HG03159 (cell line): ENCODE results near the gene WDR5B.
A peak's percentile ranks its signal among the peaks of the same experiment; 100 is the strongest.

ENCODE experiments used
- ATAC-seq: cut with Tn5 transposase; IDR thresholded peaks from one replicate; pipeline ENCODE4 v1.9.1; 2021; ENCODE audit warnings: mild to moderate bottlenecking, moderate library complexity; ENCODE audit not compliant: unreplicated experiment

The WDR5B gene

DNA sequence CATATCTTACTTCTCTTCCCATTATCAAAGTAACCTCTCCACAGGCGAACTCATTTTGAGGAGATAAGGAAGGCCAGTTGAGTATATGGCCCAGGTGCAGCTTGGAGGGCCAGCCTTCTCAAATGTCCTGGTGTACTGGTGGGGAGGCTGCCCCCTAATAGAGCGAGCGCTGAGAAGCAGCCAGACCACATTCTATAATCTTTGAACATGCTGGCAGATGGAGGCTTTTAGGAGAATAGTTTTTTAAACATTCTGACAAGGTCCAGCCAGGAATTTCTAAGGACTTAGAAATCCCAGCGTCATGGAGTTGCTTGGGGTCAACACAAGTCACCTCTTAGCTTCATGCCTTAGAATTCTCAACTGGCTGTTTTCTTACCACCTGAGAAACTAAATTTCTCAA is 5.8 kb downstream of the WDR5B start:
- ATAC-seq = no peak

DNA sequence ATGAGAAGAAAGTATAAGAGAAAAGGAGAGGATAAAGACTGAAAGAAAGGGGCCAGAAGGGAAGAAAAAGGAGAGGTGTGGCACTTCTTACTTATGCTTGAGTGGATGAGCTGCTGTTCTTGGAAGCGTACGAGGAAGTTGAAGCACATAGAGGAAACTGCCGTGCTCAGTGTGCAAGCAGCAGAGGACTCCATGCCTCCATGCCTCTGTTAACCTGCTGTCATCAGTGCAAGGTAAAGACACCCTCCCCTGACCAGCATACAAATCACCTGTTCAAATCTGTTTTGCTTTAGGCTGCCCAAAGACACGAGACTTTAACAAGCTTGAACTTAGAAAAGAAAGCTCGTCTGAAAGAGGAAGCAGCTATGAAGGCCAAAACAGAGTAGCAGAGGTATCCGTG is 6.4 kb downstream of the WDR5B start:
- no peak for ATAC-seq

DNA sequence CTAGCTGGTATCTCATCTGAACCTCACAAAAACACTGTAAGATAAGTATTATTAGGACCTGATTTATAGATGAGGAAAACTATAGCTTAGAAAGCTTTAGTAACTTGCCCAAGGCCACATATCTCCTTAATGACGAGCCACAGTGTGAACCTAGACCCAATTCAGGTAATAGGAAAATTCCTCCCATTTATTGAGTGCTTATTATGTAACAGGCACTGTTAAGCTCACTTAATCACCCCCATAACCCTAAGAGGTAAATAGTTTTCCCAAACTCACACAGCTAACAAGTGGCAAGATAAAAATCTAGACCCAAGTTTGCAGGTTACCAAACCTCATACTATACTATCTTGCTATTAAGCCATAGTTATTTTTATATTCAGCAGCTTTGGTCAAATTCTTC is 7.9 kb downstream of the WDR5B start:
- no peak for ATAC-seq

DNA sequence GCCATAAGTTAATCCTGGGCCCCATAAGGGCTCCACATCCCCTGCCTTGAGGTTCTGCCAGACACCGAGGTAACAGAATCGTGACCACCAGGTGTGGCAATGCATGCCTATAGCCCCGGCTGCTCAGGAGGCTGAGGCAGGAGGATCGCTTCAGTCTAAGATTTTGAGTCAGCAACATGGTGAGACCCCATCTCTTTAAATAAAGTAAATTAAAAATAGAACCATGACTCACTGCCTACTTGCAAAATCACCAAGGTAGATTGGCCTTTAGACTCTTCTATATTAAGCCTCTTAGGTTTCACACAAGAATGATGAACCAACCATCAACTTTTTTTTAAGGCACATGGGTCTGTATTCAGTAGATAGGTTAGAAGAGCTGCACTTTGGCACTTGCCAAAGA is 9.7 kb downstream of the WDR5B start:
- ATAC-seq = no peak

GRCh38 chr3:122405015-122405414 is 10.8 kb downstream of the WDR5B start:
- no peak for ATAC-seq

DNA sequence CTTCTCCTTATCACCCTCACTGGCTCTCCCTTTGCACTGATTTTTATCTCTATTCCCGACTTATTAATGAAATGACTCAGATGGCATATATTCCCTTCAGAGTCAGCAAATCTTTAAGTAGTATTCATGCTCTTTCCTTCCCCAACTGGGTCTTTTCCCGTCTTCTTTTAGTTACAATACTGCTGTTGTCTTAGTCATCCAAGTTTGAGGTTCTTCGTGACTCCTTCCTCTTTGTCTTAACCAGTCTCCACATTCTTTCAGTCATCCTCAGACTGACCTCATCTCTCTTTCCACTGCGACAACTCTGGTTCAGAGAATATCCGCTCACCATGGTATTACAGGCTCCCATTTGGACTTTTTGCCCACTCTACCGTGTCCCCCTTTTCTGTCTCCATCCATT is 12.4 kb downstream of the WDR5B start:
- no peak for ATAC-seq

DNA sequence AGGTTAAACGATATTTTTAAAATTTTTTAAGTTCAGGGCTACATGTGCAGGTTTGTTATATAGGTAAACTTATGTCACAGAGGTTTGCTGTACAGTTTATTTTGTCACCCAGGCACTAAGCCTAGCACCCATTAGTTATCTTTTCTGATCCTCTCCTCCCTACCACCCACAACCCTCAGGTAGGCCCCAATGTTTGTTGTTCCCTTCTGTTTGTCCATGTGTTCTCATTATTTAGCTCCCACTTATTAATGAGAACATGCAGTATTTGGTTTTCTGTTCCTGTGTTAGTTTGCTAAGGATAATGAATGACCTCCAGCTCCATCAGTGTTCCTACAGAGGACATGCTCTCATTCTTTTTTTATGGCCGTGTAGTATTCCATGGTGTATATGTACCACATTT is 16.9 kb downstream of the WDR5B start:
- no peak for ATAC-seq

DNA sequence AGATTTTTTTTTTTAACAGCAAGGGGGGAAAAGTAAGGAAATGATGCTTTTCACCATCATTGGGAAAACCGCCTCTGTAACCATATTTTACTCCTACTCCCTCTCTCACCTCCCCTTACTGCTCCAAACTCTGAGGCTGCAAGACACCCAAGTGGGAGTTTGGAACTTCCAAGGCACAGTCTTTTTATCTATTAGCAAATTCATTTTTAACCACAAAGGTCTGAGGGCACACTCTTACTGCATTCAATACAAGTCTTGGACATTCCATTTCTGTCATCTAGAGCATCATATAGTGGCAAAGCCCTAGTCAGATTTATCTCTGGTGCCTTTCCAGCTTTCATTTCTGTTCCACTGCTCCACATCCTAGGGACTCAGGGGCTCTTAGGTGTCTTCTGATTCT is 18.7 kb downstream of the WDR5B start:
- no peak for ATAC-seq

- ATAC-seq = no peak
Observed at GRCh38 chr3:122396511-122396910, 19.4 kb downstream of the WDR5B start.

- ATAC-seq = no peak
Observed at GRCh38 chr3:122395582-122395981, 20.3 kb downstream of the WDR5B start.

DNA sequence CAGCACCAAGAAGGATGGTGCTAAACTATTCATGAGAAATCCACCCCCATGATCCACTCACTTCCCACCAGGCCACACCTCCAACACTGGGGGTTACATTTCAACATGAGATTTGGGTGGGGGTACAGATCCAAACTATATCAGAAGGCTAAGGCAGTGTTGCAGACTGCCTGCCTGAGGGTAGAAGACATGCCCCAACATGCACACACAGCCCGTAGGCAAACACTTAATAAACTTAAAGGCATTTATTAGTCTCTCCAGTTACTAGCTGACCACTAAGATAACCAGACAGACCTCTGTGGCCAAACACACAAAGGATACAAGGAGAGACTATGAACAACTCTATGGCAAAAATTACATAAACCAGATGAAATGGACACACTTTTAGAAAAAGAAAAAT is 21.7 kb downstream of the WDR5B start:
- no peak for ATAC-seq

DNA sequence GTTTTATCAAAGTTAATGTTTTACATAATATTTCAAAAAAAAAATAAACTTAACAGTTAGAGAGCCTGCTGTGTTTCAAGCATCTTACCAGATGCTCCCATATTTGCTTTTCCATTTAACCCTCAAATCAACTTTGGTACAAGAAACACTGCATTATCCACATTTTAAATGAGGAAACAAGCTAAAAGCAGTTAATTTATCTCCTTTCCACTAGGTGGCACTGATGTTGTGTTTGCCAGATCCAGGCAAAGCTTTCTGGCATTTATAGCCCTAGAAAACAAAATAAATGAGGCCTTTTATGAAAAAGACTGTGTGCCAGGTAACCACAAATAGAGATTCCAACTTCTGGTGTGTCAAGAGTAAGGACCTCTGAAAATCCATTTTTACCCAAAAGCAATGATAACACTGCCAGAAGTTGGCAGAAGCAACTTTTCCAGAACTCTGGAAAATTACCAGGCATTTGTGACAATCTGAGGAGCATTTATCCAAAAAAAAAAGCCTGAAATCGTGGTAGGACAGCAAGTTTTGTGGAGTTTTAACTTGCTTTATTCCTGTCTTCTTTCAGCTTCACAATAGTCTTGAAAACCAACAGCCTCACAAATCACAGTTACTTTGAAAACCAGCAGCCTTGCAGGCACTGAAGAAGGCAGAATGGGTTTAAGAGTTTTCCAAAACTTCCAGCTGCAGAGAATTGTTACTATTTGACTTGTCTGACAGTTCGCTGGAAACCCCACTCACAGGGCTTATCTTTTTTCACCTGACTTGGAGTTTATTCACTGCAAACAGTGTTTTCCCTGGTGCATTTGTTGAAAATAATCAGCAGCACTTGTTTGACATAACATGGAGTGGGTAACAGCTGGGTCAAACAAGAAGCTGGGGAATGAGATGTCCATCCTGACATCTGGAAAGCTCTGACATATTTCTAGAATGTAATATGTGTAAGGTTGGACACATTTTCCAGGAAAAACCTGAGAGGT is 22.7 kb downstream of the WDR5B start:
- ATAC-seq = no peak

- no peak for ATAC-seq
Observed at GRCh38 chr3:122391681-122392446, 24.0 kb downstream of the WDR5B start.

DNA sequence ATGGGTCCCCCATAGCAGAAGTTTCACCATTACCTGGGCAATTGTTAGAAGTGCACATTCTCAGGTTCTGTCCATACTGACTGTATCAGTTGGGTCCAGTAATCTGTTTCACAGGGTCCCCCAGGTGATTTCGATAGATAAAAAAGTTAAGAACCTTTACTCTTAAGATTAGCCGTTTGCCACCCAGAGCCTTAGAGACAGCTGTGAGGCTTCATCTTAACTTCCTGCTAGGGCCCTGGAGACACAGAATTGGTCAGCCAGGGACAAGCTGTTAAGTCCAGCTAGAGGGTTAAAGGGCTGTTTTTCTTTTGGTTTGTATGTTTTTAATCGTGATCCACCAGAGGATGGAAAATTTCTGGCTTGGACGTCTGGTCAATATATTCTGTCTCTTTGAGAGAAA is 25.2 kb downstream of the WDR5B start:
- no peak for ATAC-seq

- no peak for ATAC-seq
Observed at GRCh38 chr3:122389892-122390291, 26.0 kb downstream of the WDR5B start.

DNA sequence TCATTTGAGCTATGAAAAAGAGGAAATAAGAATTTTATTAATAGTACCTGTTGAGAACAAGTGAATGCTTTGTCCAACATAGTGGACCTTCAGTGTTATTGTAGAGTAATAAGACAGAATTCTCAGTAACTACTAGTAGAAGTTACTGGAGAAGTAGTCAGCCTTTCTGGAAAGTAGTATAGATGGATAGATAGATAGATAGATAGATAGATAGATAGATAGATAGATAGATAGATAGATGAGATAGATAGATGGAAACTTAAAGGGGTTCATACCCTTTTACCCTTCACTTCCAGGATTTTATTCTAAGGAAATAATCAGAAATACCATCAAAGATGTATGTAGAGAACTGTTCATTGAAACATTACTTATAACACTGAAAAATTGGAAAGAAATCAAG is 26.7 kb downstream of the WDR5B start:
- no peak for ATAC-seq

- no peak for ATAC-seq
Observed at GRCh38 chr3:122387709-122388108, 28.2 kb downstream of the WDR5B start.

DNA sequence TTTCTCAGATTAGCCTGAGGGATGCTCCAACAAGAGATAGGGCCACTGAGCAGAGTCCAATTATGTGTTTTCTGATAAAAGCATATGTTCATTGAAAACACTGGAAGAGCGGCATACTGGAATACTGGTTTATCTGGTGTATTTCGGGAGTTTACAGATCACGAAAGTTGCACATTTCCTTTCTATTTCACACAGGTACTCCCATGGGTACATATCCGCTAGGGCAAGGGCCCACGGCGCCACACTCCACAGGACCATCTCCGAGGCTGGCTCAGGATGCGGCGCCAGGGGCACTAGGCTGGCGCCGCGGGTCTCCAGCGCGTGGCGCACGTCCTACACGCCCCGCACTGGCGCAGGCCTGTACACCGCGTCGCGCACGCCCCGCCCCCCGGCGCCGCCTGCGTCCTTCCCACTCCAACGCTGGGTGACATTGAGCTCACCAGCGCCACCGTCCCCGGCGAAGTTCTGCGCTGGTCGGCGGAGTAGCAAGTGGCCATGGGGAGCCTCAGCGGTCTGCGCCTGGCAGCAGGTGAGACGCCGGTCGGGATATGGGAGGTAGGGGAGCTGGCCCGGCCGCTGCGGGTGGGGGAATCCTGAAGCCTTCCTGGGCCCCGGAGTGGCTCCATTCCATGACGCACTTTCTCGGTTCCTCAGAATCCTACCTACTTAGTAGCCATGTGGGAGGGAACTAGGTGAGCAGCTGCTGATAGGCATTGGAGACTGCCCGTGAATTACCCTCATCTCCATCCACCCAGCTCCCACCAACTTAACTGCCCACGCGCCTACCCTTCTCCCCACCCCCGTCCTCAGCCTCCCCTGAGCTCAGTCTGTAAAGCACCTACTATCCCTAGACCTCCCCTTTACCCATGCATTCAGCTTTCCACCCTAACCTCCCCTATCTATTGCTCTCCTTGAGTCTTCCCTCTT is 31.8 kb downstream of the WDR5B start, which contains the start of gene FAM162A:
Gene FAM162A (plus strand): TSS at position 412 of the 927 bp plus-strand sequence. CDS start 84 bp downstream, at position 496.
- peak; percentile 94 for ATAC-seq

DNA sequence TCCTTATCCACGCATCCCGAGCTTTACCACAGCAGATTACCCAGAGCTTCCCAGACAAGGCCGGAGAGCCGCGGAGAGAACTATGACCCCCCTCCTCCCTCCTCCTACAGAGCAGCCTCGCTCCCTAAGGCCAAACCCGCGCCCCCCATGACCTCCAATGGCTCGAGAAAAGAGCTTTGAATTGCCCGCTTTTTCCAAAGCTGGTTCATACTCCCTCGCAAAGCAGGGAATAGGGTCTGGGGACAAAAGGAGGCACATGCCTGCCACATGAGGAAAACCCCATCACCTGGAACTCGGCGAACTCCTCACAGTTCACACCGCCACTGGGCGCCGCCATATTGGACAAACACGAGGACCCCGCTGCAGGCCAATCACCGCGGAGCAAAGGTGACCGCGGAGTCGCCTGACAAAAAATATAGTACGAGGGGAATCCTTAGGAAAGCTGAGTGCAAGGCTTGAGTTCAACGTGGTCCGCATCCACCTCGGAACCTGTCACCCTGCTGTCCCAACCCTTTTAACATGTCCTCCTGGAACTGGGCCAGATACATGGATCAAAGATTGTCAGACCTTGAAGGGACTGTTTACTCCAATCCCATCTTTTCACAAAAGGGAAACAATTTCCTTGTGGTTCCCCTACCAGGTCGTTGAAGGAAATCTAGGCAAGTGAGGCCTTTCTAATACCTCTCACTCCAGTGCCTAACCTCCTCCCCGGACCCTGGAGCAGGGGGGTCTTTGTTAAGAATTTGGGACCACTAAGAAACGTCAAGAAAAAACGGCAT is 32.8 kb downstream of the WDR5B start, which contains the start of gene MIX23:
Gene MIX23 (minus strand): TSS at position 344 of the 779 bp plus-strand sequence. CDS start 7 bp downstream, at position 337.
- ATAC-seq = peak; percentile 39

DNA sequence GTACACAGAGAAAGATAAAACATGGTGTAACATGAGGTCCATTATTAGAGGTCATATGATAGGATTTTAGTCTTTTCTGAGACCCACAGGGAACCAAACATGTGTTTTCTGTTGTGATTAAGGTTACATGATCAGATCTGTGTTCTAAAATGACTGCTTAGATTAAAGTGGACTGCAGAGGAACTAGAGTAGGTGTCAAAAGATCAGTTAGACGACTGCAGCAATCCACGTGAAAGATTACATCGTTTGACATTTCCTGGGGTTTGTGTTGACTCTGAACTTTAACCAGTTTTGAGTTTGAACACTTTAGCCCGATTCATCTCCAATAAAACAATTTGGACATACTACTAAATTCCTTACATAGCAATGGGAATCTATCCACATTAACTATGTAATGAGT is 37.9 kb downstream of the WDR5B start:
- no peak for ATAC-seq
